Omental fat pad (tissue), 4 donors: Measurements from ENCODE around the gene PHACTR4. TPM values are rescaled to one million over a fixed set of nuclear protein-coding genes. Genes with fewer than 3 reads are reported as not detected.
A peak's percentile ranks its signal among the peaks of the same experiment; 100 is the strongest.
"Not testable (repeated sequence)": the region's sequence is repeated elsewhere in the genome, so short reads cannot be mapped to it uniquely, and the experiment has no call there.

Experiments
- ATAC-seq: fragments of 150-250 bp; one replicate; pipeline ENCODE4 v1.9.1; 2016; ENCODE audit warnings: mild to moderate bottlenecking, moderate library complexity; ENCODE audit not compliant: low FRiP score
- DNase-seq: peaks from one replicate; pipeline ENCODE4 v3.0.0-alpha.2; 2019; ENCODE audit warnings: low spot score
- CTCF ChIP-seq, 3 donors: fragments of 450-650 bp; IDR thresholded peaks; one replicate each; pipeline ENCODE4 v1.5.1; 2016 to 2017; ENCODE audit warnings: antibody characterized with exemption in 3 of 3, mild to moderate bottlenecking in 3 of 3, moderate library complexity in 2 of 3
- total RNA-seq, 4 donors: library from RNA; depleted of rRNA; stranded (reverse); fragments of >200 nt; gene quantifications; one replicate each; pipeline ENCODE4 v1.1.0, GENCODE V29; 2016

Gene PHACTR4
- total RNA-seq, 4 donors from 2014 or later, result 13.1 to 22.1 (median 15.8) TPM

DNA sequence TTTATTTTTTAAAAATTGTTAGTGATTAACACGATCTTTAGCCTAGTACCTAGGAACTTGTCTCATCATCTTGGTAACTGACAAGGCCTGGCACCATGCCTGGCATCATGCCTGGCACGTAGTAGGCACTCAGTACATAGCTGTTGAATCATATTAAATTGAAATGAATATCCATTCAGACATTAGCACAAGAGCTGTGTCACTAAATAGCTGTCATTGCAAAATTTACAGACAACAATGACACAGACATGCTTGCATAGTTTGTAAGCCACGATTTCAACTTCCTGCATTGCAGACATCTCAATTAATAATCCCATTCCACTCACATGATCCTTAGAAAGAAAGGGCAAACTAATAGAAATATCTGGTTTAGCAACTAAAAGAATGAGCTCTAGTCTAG, 15.4 kb upstream of the PHACTR4 start:
- DNase-seq, result no peak
- no peak for ATAC-seq
- no peak for TF ChIP-seq CTCF (IDR thresholded peaks at IDR 0.05)

DNA sequence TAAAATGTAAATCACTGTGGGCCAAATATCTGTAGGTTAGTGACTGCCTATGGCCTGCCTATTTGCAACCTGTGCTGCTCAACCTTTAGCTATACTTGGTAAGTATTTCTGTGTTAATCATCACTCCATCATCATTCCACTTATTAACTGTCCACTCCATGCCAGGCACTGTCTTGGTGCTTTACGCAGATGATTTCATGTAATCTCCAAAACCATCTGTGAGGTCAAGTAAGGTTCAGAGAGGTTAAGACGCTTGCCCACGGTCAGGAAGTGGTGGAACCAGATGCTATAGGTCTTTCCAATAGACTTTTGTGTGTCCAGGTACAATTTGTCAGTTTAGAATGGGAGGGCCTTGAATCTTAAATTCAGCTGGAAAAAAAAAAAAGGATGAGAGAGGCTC, 10.8 kb upstream of the PHACTR4 start:
- TF ChIP-seq CTCF (IDR thresholded peaks at IDR 0.05), result no peak

DNA sequence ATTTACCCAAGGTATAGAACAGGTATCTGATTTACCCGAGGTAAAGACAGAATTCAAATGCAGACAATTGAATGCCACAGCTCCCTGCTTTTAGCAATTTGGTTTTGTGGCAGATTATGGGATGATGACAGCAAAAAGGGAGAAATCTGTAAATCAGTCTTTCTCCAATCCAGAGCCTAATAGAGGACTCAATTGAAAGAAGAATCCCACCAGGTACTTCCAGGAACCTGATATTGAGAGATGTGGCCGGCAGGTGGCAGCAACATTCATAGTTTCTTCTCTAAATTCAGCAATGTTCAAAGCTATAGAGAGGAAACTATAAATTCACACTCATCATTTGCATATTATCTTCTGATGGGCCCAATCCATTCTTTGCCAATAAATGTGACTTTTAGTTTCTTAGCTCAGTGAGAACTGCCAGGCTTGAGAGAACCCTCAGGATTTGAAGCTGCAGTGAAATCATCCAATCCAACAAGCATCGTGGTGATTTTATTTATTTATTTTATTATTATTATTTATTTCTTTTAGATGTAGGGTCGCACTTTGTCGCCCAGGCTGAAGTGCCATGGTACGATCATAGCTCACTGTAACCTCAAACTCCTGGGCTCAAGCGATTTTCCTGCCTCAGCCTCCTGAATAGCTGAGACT, 9.8 kb upstream of the PHACTR4 start:
- DNase-seq (peak; percentile 78), ATAC-seq (no peak)
- peak in 2 of 3 donors; percentile 8 to 26 for TF ChIP-seq CTCF (IDR thresholded peaks at IDR 0.05)

More for the DNA sequence above, 10.8 kb upstream of the PHACTR4 start:
- DNase-seq (no peak), ATAC-seq (no peak)

GRCh38 chr1:28364888-28365287, 4.7 kb upstream of the PHACTR4 start:
- no peak for TF ChIP-seq CTCF (IDR thresholded peaks at IDR 0.05)
- DNase-seq (no peak), ATAC-seq (no peak)

- no peak for TF ChIP-seq CTCF (IDR thresholded peaks at IDR 0.05)
- ATAC-seq (no peak), DNase-seq (no peak)
Observed at GRCh38 chr1:28365864-28366263, 3.7 kb upstream of the PHACTR4 start.

GRCh38 chr1:28368608-28369007, 932 bp upstream of the PHACTR4 start:
- DNase-seq, ATAC-seq: not testable (repeated sequence)

DNA sequence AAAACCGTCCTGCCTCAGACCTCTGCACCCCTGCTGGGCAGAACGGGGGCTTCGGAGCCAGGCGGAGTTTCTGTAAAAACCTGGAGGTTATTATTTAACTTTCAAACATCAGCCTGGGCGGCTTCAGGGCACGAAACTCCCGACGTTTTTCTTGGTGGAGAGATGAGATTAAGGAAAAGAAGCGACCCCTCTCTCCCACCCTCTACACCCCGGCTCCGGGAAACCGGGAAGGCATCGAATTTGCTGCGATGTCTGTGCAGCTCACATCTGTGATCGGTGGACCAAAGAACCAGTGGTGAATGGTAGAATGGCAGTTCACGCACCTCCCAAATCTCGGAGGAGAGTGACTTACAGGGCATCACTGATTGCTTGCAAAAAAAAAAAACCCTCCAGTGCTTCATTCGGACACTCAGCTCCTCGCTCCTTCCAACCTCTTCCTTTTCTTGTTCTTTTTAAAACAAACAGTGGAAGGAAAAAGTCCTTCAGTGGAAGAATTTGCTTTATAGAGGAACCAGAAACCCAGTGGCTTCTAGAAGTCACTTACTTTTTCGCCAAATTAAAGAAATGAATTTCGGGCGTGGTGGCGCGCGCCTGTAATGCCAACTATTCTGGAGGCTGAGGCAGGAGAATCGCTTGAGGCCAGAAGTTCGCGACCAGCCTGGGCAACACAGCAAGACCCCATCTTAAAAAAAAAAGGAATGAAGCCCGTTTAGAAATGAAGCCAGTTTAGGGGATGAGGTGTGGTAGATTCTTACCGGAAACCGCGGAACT, 884 bp downstream of the PHACTR4 start:
- TF ChIP-seq CTCF (IDR thresholded peaks at IDR 0.05), result no peak
- ATAC-seq (no peak), DNase-seq (no peak)
